Right kidney (tissue), 1 donor: ENCODE measurements around the gene LLGL1.

Experiments
- DNase-seq: peaks from one replicate; pipeline ENCODE4 v3.0.0-alpha.2; 2016

Gene LLGL1

DNA sequence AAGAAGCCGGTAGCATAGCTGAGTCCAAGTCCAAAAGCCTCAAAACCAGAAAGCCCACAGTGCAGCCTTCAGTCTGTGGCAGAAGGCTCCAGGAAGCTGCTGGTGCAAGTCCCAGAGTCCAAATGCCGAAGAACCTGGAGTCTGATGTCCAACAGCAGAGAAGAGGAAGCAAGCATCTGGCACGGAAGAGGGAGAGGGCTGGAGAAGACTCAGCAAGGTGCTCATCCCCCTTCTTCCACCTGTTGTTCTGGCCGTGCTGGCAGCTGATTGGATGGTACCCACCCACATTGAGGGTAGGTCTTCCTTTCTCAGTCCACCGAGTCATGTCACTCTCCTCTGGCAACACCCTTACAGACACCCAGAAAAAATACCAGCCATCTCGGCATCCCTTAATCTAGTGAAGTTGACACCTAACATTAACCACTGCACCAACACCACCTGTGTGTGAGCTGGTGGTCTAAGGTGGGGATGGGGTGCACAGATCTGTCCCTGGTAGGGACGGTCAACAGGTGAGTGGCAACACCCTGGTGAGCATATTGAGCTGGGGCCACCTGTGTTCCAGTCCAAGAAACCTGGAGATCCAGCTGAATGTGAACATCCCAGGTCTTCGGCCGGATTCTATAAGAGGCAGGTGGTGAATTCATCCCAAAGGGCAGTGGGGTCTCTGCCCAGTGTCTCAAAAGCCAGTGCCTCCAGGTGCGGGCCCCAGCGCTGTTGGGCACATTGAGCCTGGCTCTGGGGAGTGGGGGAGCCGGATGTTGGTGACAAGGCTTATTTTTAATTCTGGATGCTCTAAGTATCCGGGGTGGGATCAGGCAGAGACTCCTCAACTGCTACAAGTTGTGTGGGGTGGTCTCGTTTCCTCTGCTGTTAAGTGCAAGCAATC, 44.9 kb downstream of the LLGL1 start:
- DNase-seq: no peak

DNA sequence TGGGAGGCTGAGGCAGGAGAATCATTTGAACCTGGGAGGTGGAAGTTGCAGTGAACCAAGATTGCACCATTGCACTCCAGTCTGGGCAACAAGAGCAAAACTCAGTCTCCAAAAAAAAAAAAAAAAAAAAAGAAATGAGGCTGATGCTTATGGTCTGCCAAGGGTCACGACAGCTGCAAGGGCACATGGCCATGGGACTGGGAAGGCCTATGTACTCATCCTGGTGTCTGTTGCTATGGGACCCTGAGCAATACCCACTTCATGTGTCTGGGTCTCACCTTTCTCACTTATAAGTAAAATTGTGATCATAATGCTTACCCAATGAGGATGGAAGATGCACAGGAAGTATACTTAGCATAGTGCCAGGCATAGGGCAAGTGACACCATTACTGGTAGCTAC, 51.6 kb downstream of the LLGL1 start:
- no peak for DNase-seq

DNA sequence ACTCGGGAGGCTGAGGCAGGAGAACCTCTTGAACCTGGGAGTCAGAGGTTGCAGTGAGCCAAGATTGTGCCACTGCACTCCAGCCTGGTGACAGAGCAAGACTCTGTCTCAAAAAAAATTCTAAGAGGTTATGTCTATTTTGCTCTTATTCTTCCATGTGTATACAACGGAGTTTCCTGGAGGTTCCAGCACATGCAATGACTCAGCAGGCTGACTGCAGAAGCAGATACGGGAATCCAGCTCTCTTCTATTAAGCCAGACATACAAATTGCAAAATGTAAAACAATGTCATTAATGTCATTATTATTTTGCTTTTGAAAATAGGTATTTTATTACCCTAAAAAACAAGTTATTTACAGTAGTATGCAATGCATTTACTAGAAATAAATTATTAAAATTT, 53.4 kb downstream of the LLGL1 start:
- no peak for DNase-seq

DNA sequence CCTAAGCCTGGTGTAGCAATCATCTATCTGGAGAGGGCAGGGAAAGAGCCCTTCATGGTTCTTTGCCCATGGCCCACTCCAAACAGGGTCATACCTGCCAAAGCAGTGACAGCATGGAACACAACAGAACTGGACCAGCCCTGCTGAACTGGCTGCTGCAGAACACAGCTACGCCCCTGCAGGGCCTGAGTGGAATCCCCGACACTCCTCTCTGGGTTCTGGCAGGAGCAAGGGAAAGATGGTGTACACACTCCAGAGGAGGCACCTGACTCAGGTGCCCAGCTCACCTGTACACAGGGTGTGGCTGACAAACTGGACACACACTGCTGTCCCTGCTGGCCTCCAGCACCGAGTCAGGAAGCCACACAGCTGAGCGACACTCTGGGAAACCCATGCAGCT, 54.8 kb downstream of the LLGL1 start:
- no peak for DNase-seq

DNA sequence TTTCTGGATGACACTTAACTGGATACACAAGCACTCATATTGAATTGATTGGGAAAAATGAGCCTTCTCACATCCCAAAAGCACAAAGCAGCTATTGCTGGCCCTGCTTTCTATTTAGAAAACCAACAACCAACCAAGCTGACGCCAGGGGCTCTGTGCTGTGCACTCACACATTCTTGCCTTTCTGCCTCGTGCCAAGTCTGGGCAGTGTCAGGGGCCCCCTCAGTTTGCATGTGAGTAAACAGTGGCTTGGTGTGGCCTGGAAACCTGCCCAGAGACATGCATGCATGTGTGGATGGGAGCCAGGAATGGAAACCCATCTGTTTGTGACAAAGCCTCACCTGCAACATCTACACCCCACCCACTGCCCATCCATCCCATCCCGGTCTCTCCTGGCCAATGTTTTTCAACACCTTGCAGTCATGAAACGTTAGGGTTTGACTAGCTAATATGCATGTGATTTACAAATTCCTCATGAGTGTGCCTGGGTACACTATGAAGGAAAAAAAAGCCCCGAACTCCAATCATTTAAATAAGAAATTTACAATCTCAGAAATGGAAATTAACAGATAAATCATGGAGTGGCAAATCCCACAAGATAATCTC, 55.4 kb downstream of the LLGL1 start:
- DNase-seq: no peak

DNA sequence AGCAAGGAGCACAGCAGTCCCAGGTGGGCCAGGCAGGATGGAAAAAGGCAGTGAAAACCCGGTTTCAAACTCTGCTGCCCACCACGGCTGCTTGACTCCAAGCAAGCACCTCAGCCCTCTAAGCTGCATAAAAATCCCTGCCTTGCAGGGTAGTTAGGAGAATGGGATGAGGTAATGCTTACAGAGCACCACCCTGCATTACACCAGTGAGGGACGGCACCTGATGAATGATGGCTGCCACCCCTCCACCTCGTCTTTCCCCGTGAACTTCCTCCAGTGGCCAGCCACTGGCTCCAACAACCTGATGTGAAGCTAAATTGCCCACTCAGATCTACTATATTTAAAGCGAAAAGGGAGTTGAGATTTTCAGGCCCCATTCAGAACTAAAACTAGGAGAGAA, 56.4 kb downstream of the LLGL1 start:
- DNase-seq: no peak

DNA sequence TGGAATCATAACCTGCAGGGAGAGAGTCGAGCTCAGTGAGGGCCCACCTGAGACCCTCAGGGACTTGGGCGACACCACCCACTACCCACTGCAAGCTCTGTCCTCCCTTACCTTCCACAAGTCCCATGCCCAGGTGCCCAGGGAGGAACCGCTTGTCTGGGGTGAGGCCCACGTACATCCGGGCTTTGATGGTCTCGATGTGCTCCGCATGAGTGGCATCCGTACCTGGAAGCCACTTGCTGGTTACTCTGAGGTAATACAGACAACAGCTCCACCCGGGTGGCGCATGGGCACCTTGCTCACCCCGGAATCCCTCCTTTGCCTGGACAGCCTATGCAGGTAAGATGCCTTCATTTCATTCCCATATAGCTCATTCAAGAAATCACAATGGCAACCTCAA, 59.9 kb downstream of the LLGL1 start:
- no peak for DNase-seq

DNA sequence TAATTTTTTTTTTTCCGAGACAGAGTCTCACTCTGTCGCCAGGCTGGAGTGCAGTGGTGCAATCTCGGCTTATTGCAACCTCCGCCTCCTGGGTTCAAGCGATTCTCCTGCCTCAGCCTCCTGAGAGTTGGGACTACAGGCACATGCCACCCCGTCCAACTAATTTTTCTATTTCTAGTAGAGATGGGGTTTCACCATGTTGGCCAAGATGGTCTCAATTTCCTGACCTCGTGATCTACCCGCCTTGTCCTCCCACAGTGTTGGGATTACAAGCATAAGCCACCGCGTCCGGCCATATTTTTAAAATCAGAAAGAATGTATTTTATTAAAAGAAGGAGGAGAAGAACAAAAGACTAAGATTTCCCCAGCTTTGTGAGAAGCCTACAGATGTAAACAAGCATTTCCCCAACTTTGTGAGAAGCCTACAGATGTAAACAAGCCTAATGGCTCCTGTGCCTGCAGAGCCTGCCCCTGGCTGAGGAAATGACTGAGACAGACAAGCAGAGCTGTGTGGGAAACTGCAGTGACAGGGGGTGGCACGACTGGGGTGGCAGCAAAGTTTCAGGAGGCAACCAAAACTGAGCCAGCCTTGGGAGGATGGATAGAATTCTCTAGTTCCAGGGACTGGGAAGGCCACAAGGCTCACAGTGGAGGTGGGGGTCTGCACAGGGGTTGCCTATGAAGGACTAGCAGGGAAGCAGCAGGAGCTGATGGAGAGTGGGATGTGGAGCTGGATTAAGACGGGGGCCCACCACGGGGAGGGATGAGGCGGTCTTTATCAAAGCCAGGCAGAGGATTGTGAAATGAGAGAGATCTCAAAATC, 66.5 kb downstream of the LLGL1 start:
- DNase-seq: no peak
